GM12875 (cell line): Measurements from ENCODE around the gene CIPC.
A peak's percentile ranks its signal among the peaks of the same experiment; 100 is the strongest.

ENCODE experiments used
- H3K4me3 ChIP-seq: one replicate; pipeline ENCODE4 v1.5.1; 2011; ENCODE audit warnings: low read depth, low read length, control low read depth
- CTCF ChIP-seq: IDR thresholded peaks from 2 replicates; pipeline ENCODE4 v1.5.1; 2011; ENCODE audit warnings: low read depth, mild to moderate bottlenecking, control low read depth, inconsistent platforms, low read length, moderate library complexity, borderline replicate concordance; ENCODE audit not compliant: insufficient read depth

Gene CIPC

GRCh38 chr14:77133720-77134338 lies 35.8 kb downstream of the CIPC start:
- no peak for TF ChIP-seq CTCF

GRCh38 chr14:77139022-77139421 lies 41.0 kb downstream of the CIPC start:
- no peak overlapping the region for H3K4me3 ChIP-seq

More at GRCh38 chr14:77133720-77134338, 35.8 kb downstream of the CIPC start:
- no peak overlapping the region for H3K4me3 ChIP-seq

GRCh38 chr14:77139540-77140358 lies 41.7 kb downstream of the CIPC start:
- TF ChIP-seq CTCF = peak; percentile 83
- no peak overlapping the region for H3K4me3 ChIP-seq

More at GRCh38 chr14:77139022-77139421, 41.0 kb downstream of the CIPC start:
- no peak for TF ChIP-seq CTCF

GRCh38 chr14:77140359-77141213 lies 42.5 kb downstream of the CIPC start:
- TF ChIP-seq CTCF = no peak
- no peak overlapping the region for H3K4me3 ChIP-seq

GRCh38 chr14:77141214-77142004 lies 43.4 kb downstream of the CIPC start, which contains the start of gene ZDHHC22:
TSS of gene ZDHHC22 (minus strand) at chr14:77141791. CDS start at chr14:77139738, 2,053 bp downstream.
- no peak within 1 kb of the TSS for H3K4me3 ChIP-seq
- peak; percentile 53 for TF ChIP-seq CTCF

- no peak overlapping the region for H3K4me3 ChIP-seq
- no peak for TF ChIP-seq CTCF
Measured at GRCh38 chr14:77142005-77142800, 44.1 kb downstream of the CIPC start.
